ENCODE results near the gene KDM7A. TPM values are rescaled to one million over a fixed set of nuclear protein-coding genes. Genes with fewer than 3 reads are reported as not detected.
A peak's percentile ranks its signal among the peaks of the same experiment; 100 is the strongest.

KDM7A gene
- total and polyA plus RNA-seq, 10 of the 15 experiments (the other 5 are each of a cell fraction or from before 2014, with no cell fraction given): 0.07 to 0.96 (median 0.74) TPM

GRCh38 chr7:140084972-140085371, 91.8 kb downstream of the KDM7A start (continued):
- no peak for TF ChIP-seq ZNF384 (IDR thresholded peaks at IDR 0.05; ENCODE audit: borderline replicate concordance, low read depth, low read length)
- TF ChIP-seq TBL1XR1 (IDR thresholded peaks at IDR 0.05; ENCODE audit: low read depth, low read length): 0 out of 2 replicates have a peak, but pooled peaks have one; percentile 79
- TF ChIP-seq NBN (IDR thresholded peaks at IDR 0.05): peak; percentile 65; the same call in 1 of the 2 replicates
- peak; percentile 48; the same call in 1 of the 2 replicates for TF ChIP-seq MTA2 (IDR thresholded peaks at IDR 0.05; ENCODE audit: low read depth)
- peak; percentile 62; the same call in 1 of the 2 replicates for TF ChIP-seq CREM (IDR thresholded peaks at IDR 0.05; ENCODE audit: low read depth)
- peak; percentile 81 for TF ChIP-seq EED (IDR thresholded peaks at IDR 0.05; ENCODE audit: low read depth)
- TF ChIP-seq HDAC2 (IDR thresholded peaks at IDR 0.05): no peak
- TF ChIP-seq YY1 (IDR thresholded peaks at IDR 0.05; ENCODE audit: low read depth, low read length): 0 out of 2 replicates have a peak, but pooled peaks have one; percentile 52
- peak; percentile 47; the same call in 1 of the 2 replicates for TF ChIP-seq MXI1 (IDR thresholded peaks at IDR 0.05; ENCODE audit: low read depth, low read length)
- TF ChIP-seq MLLT1 (IDR thresholded peaks at IDR 0.05): 0 out of 2 replicates have a peak, but pooled peaks have one; percentile 27
- TF ChIP-seq NFIC (IDR thresholded peaks at IDR 0.05; ENCODE audit: low read depth, low read length): peak; percentile 58
- TF ChIP-seq SUPT20H (IDR thresholded peaks at IDR 0.05; ENCODE audit: borderline replicate concordance, control insufficient read depth, low read depth, low read length): no peak
- no peak for TF ChIP-seq ZNF217 (IDR thresholded peaks at IDR 0.05)
- TF ChIP-seq ATF3 (IDR thresholded peaks at IDR 0.05; ENCODE audit: borderline replicate concordance, extremely low read depth, low read depth, low read length): no peak
- peak; percentile 46 to 51; a peak in 1 of 4 replicates for TF ChIP-seq BHLHE40 (IDR thresholded peaks at IDR 0.05; ENCODE audit: borderline replicate concordance in 1 of 2, low read depth in 2 of 2, low read length in 1 of 2)
- TF ChIP-seq PBX3 (IDR thresholded peaks at IDR 0.05; ENCODE audit: insufficient replicate concordance, low read depth, low read length): no peak
- TF ChIP-seq PKNOX1 (IDR thresholded peaks at IDR 0.05): peak; percentile 48

All from GM12878 (cell line).